Neural progenitor cell (in vitro differentiated cells): Measurements from ENCODE around the gene IL6ST.

Experiments
- CTCF ChIP-seq: fragments of 200-600 bp; sonication (generic); IDR thresholded peaks from 2 replicates; pipeline ENCODE4 v1.5.1; 2017; ENCODE audit warnings: antibody characterized with exemption, mild to moderate bottlenecking
- EZH2 ChIP-seq: fragments of 200-600 bp; sonication (generic); IDR thresholded peaks from 2 replicates; pipeline ENCODE4 v1.6.1; 2017; ENCODE audit warnings: antibody characterized with exemption, mild to moderate bottlenecking, moderate library complexity
- EZH2phosphoT487 ChIP-seq: fragments of 200-600 bp; sonication (generic); IDR thresholded peaks from 2 replicates; pipeline ENCODE4 v1.6.1; 2017; ENCODE audit warnings: antibody characterized with exemption

- TF ChIP-seq CTCF: no peak
- no peak for TF ChIP-seq EZH2phosphoT487
- TF ChIP-seq EZH2: no peak
Measured at GRCh38 chr5:55908804-55909203, 86.0 kb downstream of the IL6ST start.
